Psoas muscle (tissue), 8 donors: ENCODE results near the gene GNA15. TPM values are rescaled to one million over a fixed set of nuclear protein-coding genes. Genes with fewer than 3 reads are reported as not detected.

Experiments
- ATAC-seq, 4 donors: fragments of 200-7000 bp; cut with Tn5 transposase; one replicate each; pipeline ENCODE4 v1.9.1; 2020; ENCODE audit warnings: moderate library complexity in 3 of 4, mild to moderate bottlenecking in 2 of 4
- DNase-seq, 2 donors: peaks; one replicate each; pipeline ENCODE4 v3.0.0-alpha.2; 2020
- H3K27ac ChIP-seq: fragments of 200-600 bp; one replicate; pipeline ENCODE4 v1.8.0; 2022
- H3K27me3 ChIP-seq, 3 donors: fragments of 200-600 bp in 1 of 3; one replicate each; pipeline versions ENCODE4 v1.6.1 to v1.8.0; 2013 to 2022; ENCODE audit warnings: low read length in 2 of 3, mild to moderate bottlenecking in 2 of 3, moderate library complexity in 1 of 3; ENCODE audit not compliant: insufficient read depth in 3 of 3
- H3K36me3 ChIP-seq, 2 donors: fragments of 200-600 bp in 1 of 2; one replicate each; pipeline versions ENCODE4 v1.6.1 to v1.8.0; 2013 to 2022; ENCODE audit warnings: low read depth in 1 of 2, mild to moderate bottlenecking in 1 of 2, moderate library complexity in 1 of 2; ENCODE audit not compliant: insufficient read depth in 1 of 2
- H3K4me1 ChIP-seq: fragments of 200-600 bp; one replicate; pipeline ENCODE4 v1.8.0; 2022
- H3K4me3 ChIP-seq: fragments of 200-600 bp; one replicate; pipeline ENCODE4 v1.8.0; 2022; ENCODE audit warnings: mild to moderate bottlenecking
- H3K9me3 ChIP-seq: fragments of 200-600 bp; one replicate; pipeline ENCODE4 v1.8.0; 2022
- CTCF ChIP-seq: fragments of 200-600 bp; IDR thresholded peaks from one replicate; pipeline ENCODE4 v1.8.0; 2022; ENCODE audit warnings: antibody characterized with exemption
- WGBS, 3 donors: extraction: QIAGEN DNeasy Blood & Tissue Kit; methylation state at CpG; one replicate each; pipeline versions ENCODE4 v1.1.6 to v1.1.7; 2013; 5-methylcytosine and 5-hydroxymethylcytosine counted together
- intact Hi-C, 2 donors: fragments of 100-400 bp; cut with DNase I; formaldehyde crosslinking; loops; one replicate each; pipeline versions ENCODE4 v1.11.0 to v1.14.2; 2022
- polyA plus RNA-seq, 3 donors: library from polyadenylated mRNA; stranded (reverse); fragments of 200-250 nt; gene quantifications; one replicate each; pipeline ENCODE4 v1.2.3, GENCODE V29; 2013
- total RNA-seq, 4 donors: library from RNA; stranded (reverse); fragmentation: NEBNext Ultra II Directional in 2 of 4; extraction: Animal tissue kit (Norgen Biotek cat#: 25700) in 2 of 4; gene quantifications; one replicate each; pipeline versions ENCODE4 v1.2.1 to v1.2.4, GENCODE V29; 2021 to 2023
- donor health status: healthy with polysubstance abuse.
- donor health status: DM: no; HTN: no; CAD: no; lungs with moderate emphysema.
- donor health status: Bipolar disorder and iron deficiency.
- donor health status: healthy.
- donor health status: DM: yes; HTN: yes; CAD: no.
- donor health status: DM: no; HTN: no; CAD: no.
- donor health status: DM: no; HTN: no; CAD: no.
- donor health status: DM: yes; HTN: yes; CAD: no.

GNA15 gene
- total and polyA plus RNA-seq, 7 donors: 0.18 to 1.9 (median 0.91) TPM

- no peak for DNase-seq
- intact Hi-C loops: no loop called here
- Histone ChIP-seq H3K36me3 (peaks cover 0 to 18% of the 10 kb centered on the region in 2 donors), H3K4me3 (no peak overlapping the region), H3K9me3 (no peaks in the 10 kb centered on the region), H3K27me3 (no peaks in the 10 kb centered on the region), H3K4me1 (no peaks in the 10 kb centered on the region), H3K27ac (no peak overlapping the region)
- no peak for TF ChIP-seq CTCF
- no peak for ATAC-seq
- 88 to 92% (median 89%) methylated on average over 40 of the region's 40 CpGs for WGBS, 3 donors
These were observed 57.6 kb downstream of the GNA15 start for GRCh38 chr19:3193256-3194105.

GRCh38 chr19:3194106-3195087 is 58.6 kb downstream of the GNA15 start:
- intact Hi-C loops: no loop called here
- no peak for TF ChIP-seq CTCF
- WGBS, 3 donors: 79 to 83% (median 79%) methylated on average over 17 of the region's 17 CpGs
- DNase-seq (no peak), ATAC-seq (no peak)
- no peaks in the 10 kb centered on the region for H3K4me1 ChIP-seq
- no peak overlapping the region for H3K4me3 ChIP-seq
- H3K9me3 ChIP-seq: no peaks in the 10 kb centered on the region
- peaks cover 0 to 23% of the 10 kb centered on the region in 2 donors for H3K36me3 ChIP-seq
- H3K27me3 ChIP-seq: no peaks in the 10 kb centered on the region
- H3K27ac ChIP-seq: no peak overlapping the region

GRCh38 chr19:3196064-3196932 is 60.5 kb downstream of the GNA15 start:
- no peak overlapping the region for H3K4me3 ChIP-seq
- 88 to 90% (median 88%) methylated on average over 41 to 42 of the region's 42 CpGs for WGBS, 3 donors
- intact Hi-C loops: no loop called here
- H3K36me3 ChIP-seq: peaks cover 0 to 27% of the 10 kb centered on the region in 2 donors
- no peaks in the 10 kb centered on the region for H3K4me1 ChIP-seq
- no peak overlapping the region for H3K27ac ChIP-seq
- no peaks in the 10 kb centered on the region for H3K9me3 ChIP-seq
- DNase-seq (no peak), ATAC-seq (no peak)
- no peaks in the 10 kb centered on the region for H3K27me3 ChIP-seq
- TF ChIP-seq CTCF: no peak

GRCh38 chr19:3196933-3197205 is 61.0 kb downstream of the GNA15 start:
- no peak for DNase-seq
- Histone ChIP-seq H3K27ac (no peak overlapping the region), H3K4me3 (no peak overlapping the region), H3K36me3 (peaks cover 0 to 33% of the 10 kb centered on the region in 2 donors), H3K27me3 (no peaks in the 10 kb centered on the region), H3K4me1 (no peaks in the 10 kb centered on the region), H3K9me3 (no peaks in the 10 kb centered on the region)
- TF ChIP-seq CTCF: no peak
- intact Hi-C loops: no loop called here
- WGBS, 3 donors: 93 to 96% (median 95%) methylated on average over 10 to 14 of the region's 14 CpGs
- ATAC-seq: no peak
